Measurements from ENCODE around the gene TMEM125.

Gene TMEM125

GRCh38 chr1:43250351-43250761, 19.4 kb upstream of the TMEM125 start:
- no peak overlapping the region for H3K9ac ChIP-seq (ENCODE audit: low read length)
- peaks cover 6% of the 10 kb centered on the region for H3K9me3 ChIP-seq (ENCODE audit: control insufficient read depth, low read length)
- no peaks in the 10 kb centered on the region for H3K36me3 ChIP-seq (ENCODE audit: control insufficient read depth, insufficient read depth, low read length, severe bottlenecking)
- no peaks in the 10 kb centered on the region for H3K4me1 ChIP-seq (ENCODE audit: control insufficient read depth, insufficient read depth, low read length)
- peaks cover 8% of the 10 kb centered on the region for H3K27me3 ChIP-seq (replicated peaks; ENCODE audit: control insufficient read depth, insufficient read depth, low read length)
- DNase-seq (ENCODE audit: low read depth): no peak
- H3K4me3 ChIP-seq (ENCODE audit: low read length): no peak overlapping the region

GRCh38 chr1:43251024-43251423, 18.8 kb upstream of the TMEM125 start:
- Histone ChIP-seq H3K27me3 (replicated peaks; ENCODE audit: control insufficient read depth, insufficient read depth, low read length) (peaks cover 8% of the 10 kb centered on the region), H3K36me3 (ENCODE audit: control insufficient read depth, insufficient read depth, low read length, severe bottlenecking) (no peaks in the 10 kb centered on the region), H3K4me1 (ENCODE audit: control insufficient read depth, insufficient read depth, low read length) (no peaks in the 10 kb centered on the region), H3K9ac (ENCODE audit: low read length) (no peak overlapping the region), H3K9me3 (ENCODE audit: control insufficient read depth, low read length) (peaks cover 6% of the 10 kb centered on the region), H3K4me3 (ENCODE audit: low read length) (no peak overlapping the region)
- DNase-seq (ENCODE audit: low read depth): no peak

GRCh38 chr1:43252225-43252624, 17.6 kb upstream of the TMEM125 start:
- Histone ChIP-seq H3K4me1 (ENCODE audit: control insufficient read depth, insufficient read depth, low read length) (no peaks in the 10 kb centered on the region), H3K4me3 (ENCODE audit: low read length) (no peak overlapping the region), H3K9me3 (ENCODE audit: control insufficient read depth, low read length) (peaks cover 1% of the 10 kb centered on the region), H3K36me3 (ENCODE audit: control insufficient read depth, insufficient read depth, low read length, severe bottlenecking) (no peaks in the 10 kb centered on the region), H3K27me3 (replicated peaks; ENCODE audit: control insufficient read depth, insufficient read depth, low read length) (peaks cover 8% of the 10 kb centered on the region), H3K9ac (ENCODE audit: low read length) (no peak overlapping the region)
- DNase-seq (ENCODE audit: low read depth): no peak

- peaks cover 8% of the 10 kb centered on the region for H3K27me3 ChIP-seq (replicated peaks; ENCODE audit: control insufficient read depth, insufficient read depth, low read length)
- no peaks in the 10 kb centered on the region for H3K9me3 ChIP-seq (ENCODE audit: control insufficient read depth, low read length)
- no peak overlapping the region for H3K9ac ChIP-seq (ENCODE audit: low read length)
- peaks cover 2% of the 10 kb centered on the region for H3K4me1 ChIP-seq (ENCODE audit: control insufficient read depth, insufficient read depth, low read length)
- H3K36me3 ChIP-seq (ENCODE audit: control insufficient read depth, insufficient read depth, low read length, severe bottlenecking): no peaks in the 10 kb centered on the region
- no peak for DNase-seq (ENCODE audit: low read depth)
- no peak overlapping the region for H3K4me3 ChIP-seq (ENCODE audit: low read length)
These were observed 16.6 kb upstream of the TMEM125 start for GRCh38 chr1:43253173-43253572.

- no peaks in the 10 kb centered on the region for H3K9me3 ChIP-seq (ENCODE audit: control insufficient read depth, low read length)
- no peaks in the 10 kb centered on the region for H3K36me3 ChIP-seq (ENCODE audit: control insufficient read depth, insufficient read depth, low read length, severe bottlenecking)
- H3K27me3 ChIP-seq (replicated peaks; ENCODE audit: control insufficient read depth, insufficient read depth, low read length): peaks cover 8% of the 10 kb centered on the region
- no peak overlapping the region for H3K4me3 ChIP-seq (ENCODE audit: low read length)
- H3K4me1 ChIP-seq (ENCODE audit: control insufficient read depth, insufficient read depth, low read length): peaks cover 6% of the 10 kb centered on the region
- H3K9ac ChIP-seq (ENCODE audit: low read length): no peak overlapping the region
- DNase-seq (ENCODE audit: low read depth): no peak
These were observed 15.9 kb upstream of the TMEM125 start for GRCh38 chr1:43253876-43254275.

- Histone ChIP-seq H3K9me3 (ENCODE audit: control insufficient read depth, low read length) (no peaks in the 10 kb centered on the region), H3K4me3 (ENCODE audit: low read length) (no peak overlapping the region), H3K4me1 (ENCODE audit: control insufficient read depth, insufficient read depth, low read length) (peaks cover 6% of the 10 kb centered on the region), H3K27me3 (replicated peaks; ENCODE audit: control insufficient read depth, insufficient read depth, low read length) (peaks cover 8% of the 10 kb centered on the region), H3K9ac (ENCODE audit: low read length) (no peak overlapping the region), H3K36me3 (ENCODE audit: control insufficient read depth, insufficient read depth, low read length, severe bottlenecking) (no peaks in the 10 kb centered on the region)
- no peak for DNase-seq (ENCODE audit: low read depth)
These were observed 14.2 kb upstream of the TMEM125 start for GRCh38 chr1:43255438-43256210.

- Histone ChIP-seq H3K4me3 (ENCODE audit: low read length) (no peak overlapping the region), H3K9ac (ENCODE audit: low read length) (no peak overlapping the region), H3K9me3 (ENCODE audit: control insufficient read depth, low read length) (no peaks in the 10 kb centered on the region), H3K4me1 (ENCODE audit: control insufficient read depth, insufficient read depth, low read length) (peaks cover 6% of the 10 kb centered on the region), H3K36me3 (ENCODE audit: control insufficient read depth, insufficient read depth, low read length, severe bottlenecking) (no peaks in the 10 kb centered on the region), H3K27me3 (replicated peaks; ENCODE audit: control insufficient read depth, insufficient read depth, low read length) (peaks cover 8% of the 10 kb centered on the region)
- DNase-seq (ENCODE audit: low read depth): no peak
These were observed 12.9 kb upstream of the TMEM125 start for GRCh38 chr1:43256675-43257570.

- Histone ChIP-seq H3K9ac (ENCODE audit: low read length) (no peak overlapping the region), H3K36me3 (ENCODE audit: control insufficient read depth, insufficient read depth, low read length, severe bottlenecking) (no peaks in the 10 kb centered on the region), H3K4me3 (ENCODE audit: low read length) (no peak overlapping the region), H3K4me1 (ENCODE audit: control insufficient read depth, insufficient read depth, low read length) (peaks cover 6% of the 10 kb centered on the region), H3K9me3 (ENCODE audit: control insufficient read depth, low read length) (no peaks in the 10 kb centered on the region), H3K27me3 (replicated peaks; ENCODE audit: control insufficient read depth, insufficient read depth, low read length) (peaks cover 2% of the 10 kb centered on the region)
- no peak for DNase-seq (ENCODE audit: low read depth)
These were observed 11.4 kb upstream of the TMEM125 start for GRCh38 chr1:43258370-43258769.

- Histone ChIP-seq H3K27me3 (replicated peaks; ENCODE audit: control insufficient read depth, insufficient read depth, low read length) (no peaks in the 10 kb centered on the region), H3K36me3 (ENCODE audit: control insufficient read depth, insufficient read depth, low read length, severe bottlenecking) (no peaks in the 10 kb centered on the region), H3K9ac (ENCODE audit: low read length) (no peak overlapping the region), H3K4me1 (ENCODE audit: control insufficient read depth, insufficient read depth, low read length) (peaks cover 11% of the 10 kb centered on the region), H3K9me3 (ENCODE audit: control insufficient read depth, low read length) (no peaks in the 10 kb centered on the region), H3K4me3 (ENCODE audit: low read length) (no peak overlapping the region)
- DNase-seq (ENCODE audit: low read depth): no peak
These were observed 4.4 kb upstream of the TMEM125 start for GRCh38 chr1:43265431-43265830.

- no peak overlapping the region for H3K4me3 ChIP-seq (ENCODE audit: low read length)
- no peak overlapping the region for H3K9ac ChIP-seq (ENCODE audit: low read length)
- peaks cover 6% of the 10 kb centered on the region for H3K27me3 ChIP-seq (replicated peaks; ENCODE audit: control insufficient read depth, insufficient read depth, low read length)
- H3K36me3 ChIP-seq (ENCODE audit: control insufficient read depth, insufficient read depth, low read length, severe bottlenecking): no peaks in the 10 kb centered on the region
- no peaks in the 10 kb centered on the region for H3K9me3 ChIP-seq (ENCODE audit: control insufficient read depth, low read length)
- peaks cover 11% of the 10 kb centered on the region for H3K4me1 ChIP-seq (ENCODE audit: control insufficient read depth, insufficient read depth, low read length)
- no peak for DNase-seq (ENCODE audit: low read depth)
These were observed 2.9 kb upstream of the TMEM125 start for GRCh38 chr1:43266881-43267280.

- Histone ChIP-seq H3K4me3 (ENCODE audit: low read length) (no peak overlapping the region), H3K27me3 (replicated peaks; ENCODE audit: control insufficient read depth, insufficient read depth, low read length) (peaks cover 9% of the 10 kb centered on the region), H3K9ac (ENCODE audit: low read length) (no peak overlapping the region), H3K4me1 (ENCODE audit: control insufficient read depth, insufficient read depth, low read length) (peaks cover 11% of the 10 kb centered on the region), H3K9me3 (ENCODE audit: control insufficient read depth, low read length) (no peaks in the 10 kb centered on the region), H3K36me3 (ENCODE audit: control insufficient read depth, insufficient read depth, low read length, severe bottlenecking) (no peaks in the 10 kb centered on the region)
- peak; percentile 84 for DNase-seq (ENCODE audit: low read depth)
These were observed 2.4 kb upstream of the TMEM125 start for GRCh38 chr1:43267291-43267805.

All from adipocyte (in vitro differentiated cells).